ENCODE measurements around the gene TMOD3.
"Not testable (repeated sequence)": the region's sequence is repeated elsewhere in the genome, so short reads cannot be mapped to it uniquely, and the experiment has no call there.

Gene TMOD3

GRCh38 chr15:51878446-51879386, 49.3 kb downstream of the TMOD3 start:
- DNase-seq (ENCODE audit: extremely low spot score) = no peak
- ChIA-PET CTCF (interaction anchor here (0.6 kb wide), 2 partner anchors 10 to 260 kb away, joined by 3 to 10 read pairs; no protein-coding TSS in a partner anchor), POLR2A (no interaction called here)

GRCh38 chr15:51879555-51879954, 50.1 kb downstream of the TMOD3 start:
- POLR2A ChIA-PET = no interaction called here
- TF ChIP-seq L3MBTL2 (conservative IDR thresholded peaks at IDR 0.05) (no peak), ARNT (IDR thresholded peaks at IDR 0.05) (no peak), ZNF384 (IDR thresholded peaks at IDR 0.05) (no peak), FOXM1 (IDR thresholded peaks at IDR 0.05; ENCODE audit: borderline replicate concordance) (no peak), PKNOX1 (IDR thresholded peaks at IDR 0.05) (no peak), HDGF (IDR thresholded peaks at IDR 0.05; ENCODE audit: borderline replicate concordance) (no peak), CTBP1 (IDR thresholded peaks at IDR 0.05; ENCODE audit: borderline replicate concordance) (no peak), NFRKB (IDR thresholded peaks at IDR 0.05) (no peak), FOXK2 (IDR thresholded peaks at IDR 0.05) (no peak), BHLHE40 (IDR thresholded peaks at IDR 0.05; ENCODE audit: borderline replicate concordance) (no peak), SP1 (IDR thresholded peaks at IDR 0.05) (no peak), ELF4 (IDR thresholded peaks at IDR 0.05) (no peak), TARDBP (IDR thresholded peaks at IDR 0.05) (no peak), FOXA1 (IDR thresholded peaks at IDR 0.05) (no peak), LEF1 (IDR thresholded peaks at IDR 0.05; ENCODE audit: borderline replicate concordance) (no peak), SUZ12 (IDR thresholded peaks at IDR 0.05) (no peak)
- CTCF ChIA-PET = no interaction called here
- DNase-seq (ENCODE audit: extremely low spot score) = no peak

More at GRCh38 chr15:51878446-51879386, 49.3 kb downstream of the TMOD3 start:
- TF ChIP-seq FOXK2 (IDR thresholded peaks at IDR 0.05) (no peak), ELF4 (IDR thresholded peaks at IDR 0.05) (no peak), PKNOX1 (IDR thresholded peaks at IDR 0.05) (no peak), CTBP1 (IDR thresholded peaks at IDR 0.05; ENCODE audit: borderline replicate concordance) (no peak), BHLHE40 (IDR thresholded peaks at IDR 0.05; ENCODE audit: borderline replicate concordance) (no peak), TARDBP (IDR thresholded peaks at IDR 0.05) (no peak), SUZ12 (IDR thresholded peaks at IDR 0.05) (no peak), L3MBTL2 (conservative IDR thresholded peaks at IDR 0.05) (no peak), ZNF384 (IDR thresholded peaks at IDR 0.05) (no peak), NFRKB (IDR thresholded peaks at IDR 0.05) (no peak)

- no peak for DNase-seq (ENCODE audit: extremely low spot score)
- POLR2A ChIA-PET = interaction anchor here (0.9 kb wide), 1 partner anchor 261 kb away, joined by 3 read pairs; the partner anchor contains the start of gene DMXL2
- TF ChIP-seq SP1 (IDR thresholded peaks at IDR 0.05) = no peak
- no peak for TF ChIP-seq ELF4 (IDR thresholded peaks at IDR 0.05)
- no peak for TF ChIP-seq ZNF384 (IDR thresholded peaks at IDR 0.05)
- no peak for TF ChIP-seq BHLHE40 (IDR thresholded peaks at IDR 0.05; ENCODE audit: borderline replicate concordance)
- TF ChIP-seq LEF1 (IDR thresholded peaks at IDR 0.05; ENCODE audit: borderline replicate concordance) = no peak
- no peak for TF ChIP-seq L3MBTL2 (conservative IDR thresholded peaks at IDR 0.05)
- TF ChIP-seq FOXA1 (IDR thresholded peaks at IDR 0.05) = no peak
- TF ChIP-seq NFRKB (IDR thresholded peaks at IDR 0.05) = no peak
- no peak for TF ChIP-seq PKNOX1 (IDR thresholded peaks at IDR 0.05)
- TF ChIP-seq SUZ12 (IDR thresholded peaks at IDR 0.05) = no peak
- no peak for TF ChIP-seq FOXM1 (IDR thresholded peaks at IDR 0.05; ENCODE audit: borderline replicate concordance)
- TF ChIP-seq TARDBP (IDR thresholded peaks at IDR 0.05) = no peak
- no peak for TF ChIP-seq CTBP1 (IDR thresholded peaks at IDR 0.05; ENCODE audit: borderline replicate concordance)
- no peak for TF ChIP-seq ARNT (IDR thresholded peaks at IDR 0.05)
- no peak for TF ChIP-seq FOXK2 (IDR thresholded peaks at IDR 0.05)
- no peak for TF ChIP-seq HDGF (IDR thresholded peaks at IDR 0.05; ENCODE audit: borderline replicate concordance)
- CTCF ChIA-PET = no interaction called here
Observed at GRCh38 chr15:51883271-51883837, 53.9 kb downstream of the TMOD3 start.

- no peak for TF ChIP-seq FOXA1 (IDR thresholded peaks at IDR 0.05)
- no peak for TF ChIP-seq SUZ12 (IDR thresholded peaks at IDR 0.05)
- ChIA-PET CTCF (no interaction called here), POLR2A (interaction anchor here (0.9 kb wide), 1 partner anchor 261 kb away, joined by 3 read pairs; the partner anchor contains the start of gene DMXL2)
- DNase-seq (ENCODE audit: extremely low spot score) = no peak
Observed at GRCh38 chr15:51884041-51884440, 54.6 kb downstream of the TMOD3 start.

GRCh38 chr15:51884517-51885236, 55.2 kb downstream of the TMOD3 start:
- ChIA-PET CTCF (interaction anchor here (0.6 to 0.9 kb wide), 3 partner anchors 43 to 213 kb away, joined by 3 to 8 read pairs (median 3); no protein-coding TSS in a partner anchor), POLR2A (no interaction called here)
- TF ChIP-seq ELF4 (IDR thresholded peaks at IDR 0.05) = no peak
- no peak for TF ChIP-seq ZNF384 (IDR thresholded peaks at IDR 0.05)
- TF ChIP-seq CTBP1 (IDR thresholded peaks at IDR 0.05; ENCODE audit: borderline replicate concordance) = no peak
- TF ChIP-seq LEF1 (IDR thresholded peaks at IDR 0.05; ENCODE audit: borderline replicate concordance) = no peak
- TF ChIP-seq PKNOX1 (IDR thresholded peaks at IDR 0.05) = no peak
- no peak for TF ChIP-seq SUZ12 (IDR thresholded peaks at IDR 0.05)
- TF ChIP-seq L3MBTL2 (conservative IDR thresholded peaks at IDR 0.05) = no peak
- no peak for TF ChIP-seq FOXA1 (IDR thresholded peaks at IDR 0.05)
- TF ChIP-seq FOXK2 (IDR thresholded peaks at IDR 0.05) = no peak
- no peak for TF ChIP-seq ARNT (IDR thresholded peaks at IDR 0.05)
- TF ChIP-seq FOXM1 (IDR thresholded peaks at IDR 0.05; ENCODE audit: borderline replicate concordance) = no peak
- no peak for TF ChIP-seq HDGF (IDR thresholded peaks at IDR 0.05; ENCODE audit: borderline replicate concordance)
- TF ChIP-seq TARDBP (IDR thresholded peaks at IDR 0.05) = no peak
- no peak for TF ChIP-seq SP1 (IDR thresholded peaks at IDR 0.05)
- no peak for TF ChIP-seq NFRKB (IDR thresholded peaks at IDR 0.05)
- no peak for TF ChIP-seq BHLHE40 (IDR thresholded peaks at IDR 0.05; ENCODE audit: borderline replicate concordance)
- DNase-seq (ENCODE audit: extremely low spot score) = no peak

- POLR2A ChIA-PET; DNase-seq (ENCODE audit: extremely low spot score); CTCF ChIA-PET: not testable (repeated sequence)
Observed at GRCh38 chr15:51885758-51886157, 56.3 kb downstream of the TMOD3 start.
